ENCODE measurements around the gene C22orf15.

The C22orf15 gene

GRCh38 chr22:23786261-23786710 lies 23.5 kb downstream of the C22orf15 start:
- Histone ChIP-seq H3K27ac (ENCODE audit: poor library complexity, severe bottlenecking) (peak overlapping the region; percentile 85), H3K36me3 (ENCODE audit: low read depth) (peaks cover 27% of the 10 kb centered on the region), H3K27me3 (ENCODE audit: insufficient read depth, poor library complexity, severe bottlenecking) (no peaks in the 10 kb centered on the region), H3K9me3 (ENCODE audit: severe bottlenecking) (no peaks in the 10 kb centered on the region), H3K4me3 (ENCODE audit: severe bottlenecking) (peak overlapping the region; percentile 92), H3K4me1 (ENCODE audit: insufficient read depth, poor library complexity, severe bottlenecking) (peaks cover 8% of the 10 kb centered on the region)
- DNase-seq (ENCODE audit: low spot score) (no peak), ATAC-seq (ENCODE audit: low read depth) (no peak)
- TF ChIP-seq CTCF (IDR thresholded peaks at IDR 0.05; ENCODE audit: poor library complexity, severe bottlenecking), result no peak

GRCh38 chr22:23786752-23787599 lies 24.2 kb downstream of the C22orf15 start, which contains the start of gene SMARCB1:
SMARCB1 (plus strand) TSS chr22:23786966; CDS start chr22:23787170, 204 bp downstream.
- TF ChIP-seq CTCF (IDR thresholded peaks at IDR 0.05; ENCODE audit: poor library complexity, severe bottlenecking), result no peak
- peak; percentile 72 for ATAC-seq (ENCODE audit: low read depth)
- H3K36me3 ChIP-seq (ENCODE audit: low read depth), result peaks cover 34% of the 10 kb centered on the region
- no peaks in the 10 kb centered on the region for H3K9me3 ChIP-seq (ENCODE audit: severe bottlenecking)
- H3K4me1 ChIP-seq (ENCODE audit: insufficient read depth, poor library complexity, severe bottlenecking), result peaks cover 1% of the 10 kb centered on the region
- peak; percentile 87 for DNase-seq (ENCODE audit: low spot score)
- H3K4me3 ChIP-seq (ENCODE audit: severe bottlenecking), result peak within 1 kb of the TSS; percentile 92
- H3K27ac ChIP-seq (ENCODE audit: poor library complexity, severe bottlenecking), result peak within 1 kb of the TSS; percentile 85
- H3K27me3 ChIP-seq (ENCODE audit: insufficient read depth, poor library complexity, severe bottlenecking), result no peaks in the 10 kb centered on the region

- no peak for TF ChIP-seq CTCF (IDR thresholded peaks at IDR 0.05; ENCODE audit: poor library complexity, severe bottlenecking)
- Histone ChIP-seq H3K4me3 (ENCODE audit: severe bottlenecking) (peak overlapping the region; percentile 92), H3K4me1 (ENCODE audit: insufficient read depth, poor library complexity, severe bottlenecking) (no peaks in the 10 kb centered on the region), H3K27ac (ENCODE audit: poor library complexity, severe bottlenecking) (peak overlapping the region; percentile 85), H3K36me3 (ENCODE audit: low read depth) (peaks cover 40% of the 10 kb centered on the region), H3K27me3 (ENCODE audit: insufficient read depth, poor library complexity, severe bottlenecking) (no peaks in the 10 kb centered on the region), H3K9me3 (ENCODE audit: severe bottlenecking) (no peaks in the 10 kb centered on the region)
- peak; percentile 30 for ATAC-seq (ENCODE audit: low read depth)
- no peak for DNase-seq (ENCODE audit: low spot score)
Observed at GRCh38 chr22:23787600-23787896, 24.8 kb downstream of the C22orf15 start.

GRCh38 chr22:23787910-23788309 lies 25.1 kb downstream of the C22orf15 start:
- TF ChIP-seq CTCF (IDR thresholded peaks at IDR 0.05; ENCODE audit: poor library complexity, severe bottlenecking), result no peak

GRCh38 chr22:23789121-23789520 lies 26.3 kb downstream of the C22orf15 start:
- Histone ChIP-seq H3K36me3 (ENCODE audit: low read depth) (peaks cover 53% of the 10 kb centered on the region), H3K4me1 (ENCODE audit: insufficient read depth, poor library complexity, severe bottlenecking) (no peaks in the 10 kb centered on the region), H3K27me3 (ENCODE audit: insufficient read depth, poor library complexity, severe bottlenecking) (no peaks in the 10 kb centered on the region), H3K27ac (ENCODE audit: poor library complexity, severe bottlenecking) (no peak overlapping the region), H3K4me3 (ENCODE audit: severe bottlenecking) (no peak overlapping the region), H3K9me3 (ENCODE audit: severe bottlenecking) (no peaks in the 10 kb centered on the region)
- ATAC-seq (ENCODE audit: low read depth) (no peak), DNase-seq (ENCODE audit: low spot score) (no peak)
- TF ChIP-seq CTCF (IDR thresholded peaks at IDR 0.05; ENCODE audit: poor library complexity, severe bottlenecking), result no peak

More at GRCh38 chr22:23787910-23788309, 25.1 kb downstream of the C22orf15 start:
- no peak for DNase-seq (ENCODE audit: low spot score)
- H3K9me3 ChIP-seq (ENCODE audit: severe bottlenecking), result no peaks in the 10 kb centered on the region
- no peak for ATAC-seq (ENCODE audit: low read depth)
- no peaks in the 10 kb centered on the region for H3K4me1 ChIP-seq (ENCODE audit: insufficient read depth, poor library complexity, severe bottlenecking)
- peak overlapping the region; percentile 85 for H3K27ac ChIP-seq (ENCODE audit: poor library complexity, severe bottlenecking)
- peak overlapping the region; percentile 92 for H3K4me3 ChIP-seq (ENCODE audit: severe bottlenecking)
- H3K27me3 ChIP-seq (ENCODE audit: insufficient read depth, poor library complexity, severe bottlenecking), result no peaks in the 10 kb centered on the region
- H3K36me3 ChIP-seq (ENCODE audit: low read depth), result peaks cover 41% of the 10 kb centered on the region
